ENCODE data around the gene WDFY4.

GRCh38 chr10:48684792-48685623 is at the start of gene WDFY4:
- TF ChIP-seq POLR2AphosphoS5 (IDR thresholded peaks at IDR 0.05; ENCODE audit: low read depth, low read length) = no peak
- TF ChIP-seq CTCF (IDR thresholded peaks at IDR 0.05 in 2 of 3, conservative IDR thresholded peaks at IDR 0.05 in 1 of 3; ENCODE audit: borderline replicate concordance in 1 of 3, insufficient read depth in 1 of 3, low read depth in 2 of 3, low read length in 2 of 3) = no peak
- TF ChIP-seq, protein P1, sequence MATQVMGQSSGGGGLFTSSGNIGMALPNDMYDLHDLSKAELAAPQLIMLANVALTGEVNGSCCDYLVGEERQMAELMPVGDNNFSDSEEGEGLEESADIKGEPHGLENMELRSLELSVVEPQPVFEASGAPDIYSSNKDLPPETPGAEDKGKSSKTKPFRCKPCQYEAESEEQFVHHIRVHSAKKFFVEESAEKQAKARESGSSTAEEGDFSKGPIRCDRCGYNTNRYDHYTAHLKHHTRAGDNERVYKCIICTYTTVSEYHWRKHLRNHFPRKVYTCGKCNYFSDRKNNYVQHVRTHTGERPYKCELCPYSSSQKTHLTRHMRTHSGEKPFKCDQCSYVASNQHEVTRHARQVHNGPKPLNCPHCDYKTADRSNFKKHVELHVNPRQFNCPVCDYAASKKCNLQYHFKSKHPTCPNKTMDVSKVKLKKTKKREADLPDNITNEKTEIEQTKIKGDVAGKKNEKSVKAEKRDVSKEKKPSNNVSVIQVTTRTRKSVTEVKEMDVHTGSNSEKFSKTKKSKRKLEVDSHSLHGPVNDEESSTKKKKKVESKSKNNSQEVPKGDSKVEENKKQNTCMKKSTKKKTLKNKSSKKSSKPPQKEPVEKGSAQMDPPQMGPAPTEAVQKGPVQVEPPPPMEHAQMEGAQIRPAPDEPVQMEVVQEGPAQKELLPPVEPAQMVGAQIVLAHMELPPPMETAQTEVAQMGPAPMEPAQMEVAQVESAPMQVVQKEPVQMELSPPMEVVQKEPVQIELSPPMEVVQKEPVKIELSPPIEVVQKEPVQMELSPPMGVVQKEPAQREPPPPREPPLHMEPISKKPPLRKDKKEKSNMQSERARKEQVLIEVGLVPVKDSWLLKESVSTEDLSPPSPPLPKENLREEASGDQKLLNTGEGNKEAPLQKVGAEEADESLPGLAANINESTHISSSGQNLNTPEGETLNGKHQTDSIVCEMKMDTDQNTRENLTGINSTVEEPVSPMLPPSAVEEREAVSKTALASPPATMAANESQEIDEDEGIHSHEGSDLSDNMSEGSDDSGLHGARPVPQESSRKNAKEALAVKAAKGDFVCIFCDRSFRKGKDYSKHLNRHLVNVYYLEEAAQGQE (IDR thresholded peaks at IDR 0.05; ENCODE audit: low read depth) = no peak
